Measurements from ENCODE around the gene AP2M1. TPM values are rescaled to one million over a fixed set of nuclear protein-coding genes. Genes with fewer than 3 reads are reported as not detected.
"Not testable (repeated sequence)": the region's sequence is repeated elsewhere in the genome, so short reads cannot be mapped to it uniquely, and the experiment has no call there.

The AP2M1 gene
- total RNA-seq: 194 and 211 TPM in 2 replicates

GRCh38 chr3:184174646-184175492 lies at the start of gene AP2M1:
Gene AP2M1, plus strand, starts transcription at chr3:184174855. Its CDS starts 2,139 bp downstream, at chr3:184176994.
- intact Hi-C loops (cut with micrococcal nuclease): loop anchor here (1.0 kb wide), 10 partner anchors 11 to 637 kb away; partner anchors contain the start of genes ABCC5, ABCF3, DVL3 and EEF1AKMT4

GRCh38 chr3:184126006-184126405 lies 48.6 kb upstream of the AP2M1 start:
- intact Hi-C loops (cut with micrococcal nuclease): no loop called here

GRCh38 chr3:184129012-184129411 lies 45.6 kb upstream of the AP2M1 start:
- intact Hi-C loops (cut with micrococcal nuclease): no loop called here

GRCh38 chr3:184132945-184133344 lies 41.7 kb upstream of the AP2M1 start:
- intact Hi-C loops (cut with micrococcal nuclease): loop anchor here (5.0 kb wide), 1 partner anchor 236 kb away; no protein-coding TSS in a partner anchor

- intact Hi-C loops (cut with micrococcal nuclease): loop anchor here (5.0 kb wide), 1 partner anchor 237 kb away; no protein-coding TSS in a partner anchor
These were observed 40.6 kb upstream of the AP2M1 start for GRCh38 chr3:184133840-184134745.

- intact Hi-C loops (cut with micrococcal nuclease): loop anchor here (1.0 to 5.0 kb wide), 7 partner anchors 21 to 237 kb away; partner anchors contain the start of genes ABCC5, ABCF3, AP2M1 and DVL3
These were observed 39.9 kb upstream of the AP2M1 start for GRCh38 chr3:184134746-184135148.

GRCh38 chr3:184135149-184135910 lies 39.3 kb upstream of the AP2M1 start, which contains the start of gene EIF2B5:
Gene EIF2B5, plus strand, starts transcription at chr3:184135358. Its CDS starts 28 bp downstream, at chr3:184135386.
- intact Hi-C loops (cut with micrococcal nuclease): loop anchor here (1.0 kb wide), 6 partner anchors 20 to 164 kb away; partner anchors contain the start of genes ABCC5, ABCF3, AP2M1 and DVL3

GRCh38 chr3:184135911-184136260 lies 38.8 kb upstream of the AP2M1 start:
- intact Hi-C loops (cut with micrococcal nuclease): loop anchor here (1.0 kb wide), 6 partner anchors 19 to 163 kb away; partner anchors contain the start of genes ABCC5, ABCF3, AP2M1 and DVL3

GRCh38 chr3:184140436-184140835 lies 34.2 kb upstream of the AP2M1 start:
- intact Hi-C loops (cut with micrococcal nuclease): no loop called here

- intact Hi-C loops (cut with micrococcal nuclease): no loop called here
These were observed 32.5 kb upstream of the AP2M1 start for GRCh38 chr3:184142199-184142598.

GRCh38 chr3:184143327-184143726 lies 31.3 kb upstream of the AP2M1 start:
- intact Hi-C loops (cut with micrococcal nuclease): no loop called here

GRCh38 chr3:184144505-184144904 lies 30.1 kb upstream of the AP2M1 start:
- intact Hi-C loops (cut with micrococcal nuclease): no loop called here

GRCh38 chr3:184145111-184145524 lies 29.5 kb upstream of the AP2M1 start:
- intact Hi-C loops (cut with micrococcal nuclease): no loop called here

- intact Hi-C loops (cut with micrococcal nuclease): no loop called here
These were observed 28.8 kb upstream of the AP2M1 start for GRCh38 chr3:184145751-184146270.

GRCh38 chr3:184148076-184148475 lies 26.6 kb upstream of the AP2M1 start:
- intact Hi-C loops (cut with micrococcal nuclease): no loop called here

GRCh38 chr3:184149123-184149522 lies 25.5 kb upstream of the AP2M1 start:
- intact Hi-C loops (cut with micrococcal nuclease): no loop called here

- intact Hi-C loops (cut with micrococcal nuclease): not testable (repeated sequence)
These were observed 24.9 kb upstream of the AP2M1 start for GRCh38 chr3:184149770-184150169.

GRCh38 chr3:184154885-184155643 lies 19.6 kb upstream of the AP2M1 start, which contains the start of gene DVL3:
Gene DVL3, plus strand, starts transcription at chr3:184155377. Its CDS starts 259 bp downstream, at chr3:184155636.
- intact Hi-C loops (cut with micrococcal nuclease): loop anchor here (1.0 kb wide), 2 partner anchors 19 to 20 kb away; partner anchors contain the start of genes AP2M1 and EIF2B5

All from T-helper 2 cell treated with Interferon-gamma antibody and Interleukin-4, amounts not matched to agents 100 ng/mL and 5 ng/mL, for 36 hours (primary cell).